WI38 (cell line): ENCODE data around the gene NUDT22.

ENCODE experiments used
- H3K4me3 ChIP-seq: 2 replicates; pipeline ENCODE4 v1.5.1; 2011; ENCODE audit warnings: low read depth, mild to moderate bottlenecking, control low read depth, low read length
- CTCF ChIP-seq: IDR thresholded peaks from 2 replicates; pipeline ENCODE4 v1.5.1; 2012; ENCODE audit warnings: low read depth, mild to moderate bottlenecking, control low read depth, low read length

NUDT22 gene

GRCh38 chr11:64183890-64184289 lies 42.2 kb upstream of the NUDT22 start:
- no peak for TF ChIP-seq CTCF
- H3K4me3 ChIP-seq = no peak overlapping the region

DNA sequence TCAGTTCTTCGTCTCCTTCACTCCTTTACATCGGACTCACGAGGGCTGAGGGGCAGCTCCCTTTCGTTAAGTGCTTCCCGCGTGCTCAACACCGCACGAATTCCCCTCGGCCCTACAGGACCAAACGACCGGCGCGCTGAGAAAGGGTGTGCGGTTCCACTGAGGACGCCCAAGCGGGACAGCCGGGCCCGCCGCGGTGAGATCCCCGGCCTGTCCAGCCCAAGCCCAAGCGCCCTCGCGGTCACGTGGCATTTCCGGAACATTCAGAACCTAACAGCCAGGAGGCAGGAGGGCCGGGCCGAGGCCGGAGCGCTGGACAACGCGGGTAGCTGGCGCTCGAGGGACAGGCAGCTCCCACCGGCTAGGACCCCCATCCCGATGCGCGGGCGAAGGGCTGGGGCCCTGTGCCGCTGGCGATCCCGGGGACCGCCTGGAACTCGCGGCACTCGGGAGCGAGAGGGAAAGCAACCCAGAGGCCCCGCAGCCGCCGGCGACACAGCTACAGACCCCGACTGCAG lies 40.8 kb upstream of the NUDT22 start:
- peak overlapping the region; percentile 62 for H3K4me3 ChIP-seq
- peak; percentile 12; the same call in 1 of the 2 replicates for TF ChIP-seq CTCF

- TF ChIP-seq CTCF = 0 out of 2 replicates have a peak, but pooled peaks have one; percentile 14
- peak within 1 kb of the TSS; percentile 62 for H3K4me3 ChIP-seq
Observed at GRCh38 chr11:64185693-64186491, 40.2 kb upstream of the NUDT22 start, which contains the start of gene STIP1. TSS of gene STIP1 (plus strand) at chr11:64186171. CDS start at chr11:64186262, 91 bp downstream.

GRCh38 chr11:64186492-64187165 lies 39.4 kb upstream of the NUDT22 start:
- H3K4me3 ChIP-seq = no peak overlapping the region
- TF ChIP-seq CTCF = no peak

- H3K4me3 ChIP-seq = no peak overlapping the region
- TF ChIP-seq CTCF = no peak
Observed at GRCh38 chr11:64192434-64192833, 33.6 kb upstream of the NUDT22 start.

DNA sequence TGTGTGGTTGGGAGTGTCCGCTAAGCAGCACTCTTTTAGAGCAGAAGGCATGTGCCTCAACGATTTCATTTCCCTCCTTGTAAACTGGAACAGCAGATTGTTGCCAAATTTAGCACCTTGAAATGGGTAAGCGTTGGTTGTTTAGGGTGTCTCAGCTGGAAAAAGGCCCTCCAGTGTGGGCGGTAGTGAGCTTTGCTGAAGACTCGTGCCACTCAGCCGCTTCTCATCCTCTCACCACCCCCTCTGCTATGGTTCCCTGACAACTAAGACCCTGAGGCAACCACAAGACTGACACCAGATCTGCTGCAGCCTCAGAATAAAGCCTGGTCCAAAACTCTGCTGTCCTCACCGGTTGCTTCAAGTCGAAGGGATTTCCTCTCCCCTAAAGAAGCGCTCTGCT lies 29.4 kb upstream of the NUDT22 start:
- no peak overlapping the region for H3K4me3 ChIP-seq
- no peak for TF ChIP-seq CTCF

DNA sequence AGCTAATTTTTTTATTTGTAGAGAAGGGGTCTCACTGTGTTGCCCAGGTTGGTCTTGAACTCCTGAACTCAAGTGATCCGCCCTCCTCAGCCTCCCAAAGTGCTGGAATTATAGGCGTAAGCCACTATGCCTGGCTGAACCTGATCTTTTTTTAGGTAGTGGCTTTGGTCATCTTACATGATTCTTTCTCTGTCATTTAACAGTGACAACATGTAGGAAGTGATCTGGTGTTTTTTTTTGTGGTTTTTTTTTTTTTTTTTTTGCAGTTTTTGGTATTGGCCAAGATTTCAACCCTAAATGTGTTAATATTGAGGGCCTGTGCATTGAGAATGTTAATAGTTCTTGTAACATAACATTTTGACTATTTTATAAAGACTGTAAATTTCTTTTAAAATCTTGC lies 27.6 kb upstream of the NUDT22 start:
- TF ChIP-seq CTCF = no peak
- H3K4me3 ChIP-seq = no peak overlapping the region
